Activated T-cell treated with anti-CD3 and anti-CD28 coated beads, Interleukin-2, amount 50 U/mL, for 24 hours (primary cell): ENCODE data around the gene MRPS27.
A peak's percentile ranks its signal among the peaks of the same experiment; 100 is the strongest.

ENCODE experiments used
- DNase-seq: peaks from one replicate; pipeline ENCODE4 v3.0.0-alpha.2; 2020
- H3K27ac Mint-ChIP-seq: 2 replicates; pipeline ENCODE4 v1.8.0; 2020; ENCODE audit warnings: mild to moderate bottlenecking, mixed read lengths
- H3K27me3 Mint-ChIP-seq: 2 replicates; pipeline ENCODE4 v1.8.0; 2020; ENCODE audit warnings: mixed read lengths
- H3K36me3 Mint-ChIP-seq: 2 replicates; pipeline ENCODE4 v1.8.0; 2020; ENCODE audit warnings: low read depth, mixed read lengths
- H3K4me1 Mint-ChIP-seq: 2 replicates; pipeline ENCODE4 v1.8.0; 2020; ENCODE audit warnings: low read depth, mixed read lengths
- H3K4me3 Mint-ChIP-seq: 2 replicates; pipeline ENCODE4 v1.8.0; 2020; ENCODE audit warnings: mild to moderate bottlenecking, moderate library complexity, mixed read lengths
- H3K9me3 Mint-ChIP-seq: 2 replicates; pipeline ENCODE4 v1.8.0; 2020; ENCODE audit warnings: mixed read lengths

MRPS27 gene

GRCh38 chr5:72246954-72247442, 73.0 kb downstream of the MRPS27 start:
- no peaks in the 10 kb centered on the region for H3K9me3 Mint-ChIP-seq
- H3K4me3 Mint-ChIP-seq: no peak overlapping the region
- DNase-seq: no peak
- H3K4me1 Mint-ChIP-seq: peaks cover 33% of the 10 kb centered on the region
- H3K27ac Mint-ChIP-seq: no peak overlapping the region
- H3K36me3 Mint-ChIP-seq: peaks cover 51% of the 10 kb centered on the region
- H3K27me3 Mint-ChIP-seq: no peaks in the 10 kb centered on the region

GRCh38 chr5:72245951-72246532, 74.0 kb downstream of the MRPS27 start:
- no peaks in the 10 kb centered on the region for H3K9me3 Mint-ChIP-seq
- no peak for DNase-seq
- peaks cover 33% of the 10 kb centered on the region for H3K4me1 Mint-ChIP-seq
- no peaks in the 10 kb centered on the region for H3K27me3 Mint-ChIP-seq
- peaks cover 51% of the 10 kb centered on the region for H3K36me3 Mint-ChIP-seq
- H3K4me3 Mint-ChIP-seq: no peak overlapping the region
- H3K27ac Mint-ChIP-seq: no peak overlapping the region

GRCh38 chr5:72245546-72245945, 74.5 kb downstream of the MRPS27 start:
- DNase-seq: no peak
- Mint-ChIP-seq H3K27ac (no peak overlapping the region), H3K4me3 (no peak overlapping the region), H3K27me3 (no peaks in the 10 kb centered on the region), H3K9me3 (no peaks in the 10 kb centered on the region), H3K4me1 (peaks cover 33% of the 10 kb centered on the region), H3K36me3 (peaks cover 52% of the 10 kb centered on the region)

GRCh38 chr5:72244862-72245371, 75.1 kb downstream of the MRPS27 start:
- no peak overlapping the region for H3K27ac Mint-ChIP-seq
- peaks cover 31% of the 10 kb centered on the region for H3K4me1 Mint-ChIP-seq
- no peaks in the 10 kb centered on the region for H3K9me3 Mint-ChIP-seq
- peaks cover 53% of the 10 kb centered on the region for H3K36me3 Mint-ChIP-seq
- no peak for DNase-seq
- no peak overlapping the region for H3K4me3 Mint-ChIP-seq
- H3K27me3 Mint-ChIP-seq: no peaks in the 10 kb centered on the region

GRCh38 chr5:72243706-72244105, 76.3 kb downstream of the MRPS27 start:
- no peak overlapping the region for H3K27ac Mint-ChIP-seq

GRCh38 chr5:72242796-72243475, 77.1 kb downstream of the MRPS27 start:
- Mint-ChIP-seq H3K9me3 (no peaks in the 10 kb centered on the region), H3K4me3 (no peak overlapping the region), H3K27me3 (no peaks in the 10 kb centered on the region), H3K27ac (no peak overlapping the region), H3K36me3 (peaks cover 63% of the 10 kb centered on the region), H3K4me1 (peaks cover 23% of the 10 kb centered on the region)
- no peak for DNase-seq

More at GRCh38 chr5:72243706-72244105, 76.3 kb downstream of the MRPS27 start:
- Mint-ChIP-seq H3K27me3 (no peaks in the 10 kb centered on the region), H3K4me3 (no peak overlapping the region), H3K4me1 (peaks cover 26% of the 10 kb centered on the region), H3K9me3 (no peaks in the 10 kb centered on the region), H3K36me3 (peaks cover 55% of the 10 kb centered on the region)
- no peak for DNase-seq

- H3K4me3 Mint-ChIP-seq: no peak overlapping the region
- H3K27ac Mint-ChIP-seq: no peak overlapping the region
Measured at GRCh38 chr5:72241346-72242003, 78.6 kb downstream of the MRPS27 start.

GRCh38 chr5:72238712-72239445, 81.2 kb downstream of the MRPS27 start:
- Mint-ChIP-seq H3K9me3 (no peaks in the 10 kb centered on the region), H3K36me3 (peaks cover 88% of the 10 kb centered on the region), H3K27me3 (no peaks in the 10 kb centered on the region), H3K4me1 (peaks cover 31% of the 10 kb centered on the region), H3K4me3 (no peak overlapping the region), H3K27ac (no peak overlapping the region)
- DNase-seq: no peak

More at GRCh38 chr5:72241346-72242003, 78.6 kb downstream of the MRPS27 start:
- Mint-ChIP-seq H3K4me1 (peaks cover 19% of the 10 kb centered on the region), H3K9me3 (no peaks in the 10 kb centered on the region), H3K36me3 (peaks cover 71% of the 10 kb centered on the region), H3K27me3 (no peaks in the 10 kb centered on the region)
- DNase-seq: no peak

- Mint-ChIP-seq H3K27ac (no peak overlapping the region), H3K36me3 (peaks cover 86% of the 10 kb centered on the region)
Measured at GRCh38 chr5:72237879-72238278, 82.2 kb downstream of the MRPS27 start.

GRCh38 chr5:72237415-72237814, 82.6 kb downstream of the MRPS27 start:
- no peak for DNase-seq
- Mint-ChIP-seq H3K27ac (no peak overlapping the region), H3K4me3 (no peak overlapping the region), H3K36me3 (peaks cover 87% of the 10 kb centered on the region), H3K9me3 (no peaks in the 10 kb centered on the region), H3K4me1 (peaks cover 40% of the 10 kb centered on the region), H3K27me3 (no peaks in the 10 kb centered on the region)

More at GRCh38 chr5:72237879-72238278, 82.2 kb downstream of the MRPS27 start:
- Mint-ChIP-seq H3K4me3 (no peak overlapping the region), H3K4me1 (peaks cover 36% of the 10 kb centered on the region), H3K9me3 (no peaks in the 10 kb centered on the region), H3K27me3 (no peaks in the 10 kb centered on the region)
- DNase-seq: no peak

- peaks cover 51% of the 10 kb centered on the region for H3K4me1 Mint-ChIP-seq
- H3K27me3 Mint-ChIP-seq: no peaks in the 10 kb centered on the region
- H3K4me3 Mint-ChIP-seq: no peak overlapping the region
- H3K27ac Mint-ChIP-seq: no peak overlapping the region
- H3K36me3 Mint-ChIP-seq: peaks cover 90% of the 10 kb centered on the region
- H3K9me3 Mint-ChIP-seq: no peaks in the 10 kb centered on the region
- DNase-seq: no peak
Measured at GRCh38 chr5:72235725-72236124, 84.3 kb downstream of the MRPS27 start.

GRCh38 chr5:72234868-72235267, 85.2 kb downstream of the MRPS27 start:
- Mint-ChIP-seq H3K9me3 (no peaks in the 10 kb centered on the region), H3K4me1 (peaks cover 54% of the 10 kb centered on the region), H3K27me3 (no peaks in the 10 kb centered on the region), H3K4me3 (peak overlapping the region; percentile 14), H3K27ac (peak overlapping the region; percentile 76), H3K36me3 (peaks cover 91% of the 10 kb centered on the region)
- DNase-seq: no peak

- Mint-ChIP-seq H3K27me3 (no peaks in the 10 kb centered on the region), H3K27ac (peak overlapping the region; percentile 76), H3K9me3 (no peaks in the 10 kb centered on the region), H3K36me3 (peaks cover 95% of the 10 kb centered on the region), H3K4me3 (peak overlapping the region; percentile 14), H3K4me1 (peaks cover 54% of the 10 kb centered on the region)
- no peak for DNase-seq
Measured at GRCh38 chr5:72234265-72234700, 85.8 kb downstream of the MRPS27 start.

- peaks cover 54% of the 10 kb centered on the region for H3K4me1 Mint-ChIP-seq
Measured at GRCh38 chr5:72233835-72234234, 86.2 kb downstream of the MRPS27 start.

More at GRCh38 chr5:72233835-72234234, 86.2 kb downstream of the MRPS27 start:
- no peak for DNase-seq
- H3K36me3 Mint-ChIP-seq: peaks cover 93% of the 10 kb centered on the region
- H3K27ac Mint-ChIP-seq: no peak overlapping the region
- H3K27me3 Mint-ChIP-seq: no peaks in the 10 kb centered on the region
- no peaks in the 10 kb centered on the region for H3K9me3 Mint-ChIP-seq
- no peak overlapping the region for H3K4me3 Mint-ChIP-seq
